Measurements from ENCODE around the gene ARL8A.

DNA sequence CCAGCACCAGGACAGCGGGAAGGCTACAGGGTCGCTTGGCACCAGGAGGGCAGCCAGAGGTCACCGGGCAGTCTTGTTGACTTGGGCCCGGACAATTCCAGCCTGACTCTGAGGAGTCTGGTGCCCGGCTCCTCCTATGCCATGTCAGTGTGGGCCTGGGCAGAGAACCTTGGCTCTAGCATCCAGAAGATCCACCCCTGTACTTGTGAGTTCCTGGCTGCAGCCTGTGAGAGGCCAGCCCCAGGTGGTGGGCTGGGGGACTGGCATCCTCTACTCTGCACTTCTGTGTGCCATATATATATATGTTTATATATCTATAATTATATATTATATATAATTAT, 27.4 kb upstream of the ARL8A start:
- TF ChIP-seq, protein P1, sequence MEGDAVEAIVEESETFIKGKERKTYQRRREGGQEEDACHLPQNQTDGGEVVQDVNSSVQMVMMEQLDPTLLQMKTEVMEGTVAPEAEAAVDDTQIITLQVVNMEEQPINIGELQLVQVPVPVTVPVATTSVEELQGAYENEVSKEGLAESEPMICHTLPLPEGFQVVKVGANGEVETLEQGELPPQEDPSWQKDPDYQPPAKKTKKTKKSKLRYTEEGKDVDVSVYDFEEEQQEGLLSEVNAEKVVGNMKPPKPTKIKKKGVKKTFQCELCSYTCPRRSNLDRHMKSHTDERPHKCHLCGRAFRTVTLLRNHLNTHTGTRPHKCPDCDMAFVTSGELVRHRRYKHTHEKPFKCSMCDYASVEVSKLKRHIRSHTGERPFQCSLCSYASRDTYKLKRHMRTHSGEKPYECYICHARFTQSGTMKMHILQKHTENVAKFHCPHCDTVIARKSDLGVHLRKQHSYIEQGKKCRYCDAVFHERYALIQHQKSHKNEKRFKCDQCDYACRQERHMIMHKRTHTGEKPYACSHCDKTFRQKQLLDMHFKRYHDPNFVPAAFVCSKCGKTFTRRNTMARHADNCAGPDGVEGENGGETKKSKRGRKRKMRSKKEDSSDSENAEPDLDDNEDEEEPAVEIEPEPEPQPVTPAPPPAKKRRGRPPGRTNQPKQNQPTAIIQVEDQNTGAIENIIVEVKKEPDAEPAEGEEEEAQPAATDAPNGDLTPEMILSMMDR (conservative IDR thresholded peaks at IDR 0.05; ENCODE audit: low read length): no peak
- TF ChIP-seq EZH2phosphoT487 (IDR thresholded peaks at IDR 0.05; ENCODE audit: borderline replicate concordance): no peak

Measured in Loucy (cell line).